ENCODE results near the gene FNIP2.

GRCh38 chr4:158788516-158788915 is 19.7 kb downstream of the FNIP2 start:
- TF ChIP-seq CTCF (IDR thresholded peaks at IDR 0.05 in 8 of 11, conservative IDR thresholded peaks at IDR 0.05 in 3 of 11) (no peak), POLR2A (IDR thresholded peaks at IDR 0.05) (no peak)
